H1 (cell line): Measurements from ENCODE around the gene ZCCHC12. TPM values are rescaled to one million over a fixed set of nuclear protein-coding genes. Genes with fewer than 3 reads are reported as not detected.

Experiments used
- RNF2 ChIP-seq: fragments of 200-900, 300-1000 bp; sonication (generic); IDR thresholded peaks from 2 replicates; pipeline ENCODE4 v1.7.1; 2016; ENCODE audit warnings: borderline replicate concordance, low read depth, mild to moderate bottlenecking, antibody characterized with exemption, low read length; ENCODE audit not compliant: poor library complexity, severe bottlenecking; ENCODE audit errors: missing control alignments
- RXRA ChIP-seq: IDR thresholded peaks from 2 replicates; pipeline ENCODE4 v1.6.1; 2011; ENCODE audit warnings: low read depth, mild to moderate bottlenecking, low read length, moderate library complexity; ENCODE audit not compliant: insufficient read depth
- polyA plus RNA-seq, 7 experiments: library from polyadenylated mRNA; depleted of rRNA in 3 of 7; stranded (reverse) in 5 of 7; unstranded in 2 of 7; fragments of >200 nt in 5 of 7; fragments of 200-250 nt in 2 of 7; gene quantifications; 1 replicate in 5 of 7; 2 replicates in 1 of 7; 4 replicates in 1 of 7; pipeline versions ENCODE4 v1.2.1 to v1.2.3, GENCODE V29; 2011 to 2013; ENCODE audit warnings: missing spikeins in 2 of 7, mixed read lengths in 2 of 7
- total RNA-seq: library from RNA; stranded (reverse); fragmentation: NEBNext Ultra II Directional; extraction: Animal tissue kit (Norgen Biotek cat#: 25700); gene quantifications from 2 replicates; pipeline ENCODE4 v1.2.1, GENCODE V29; 2021
- TF ChIP-seq, protein P1 (sequence below): IDR thresholded peaks from 2 replicates; pipeline ENCODE4 v1.6.1; 2012; ENCODE audit warnings: low read length, inconsistent platforms

The ZCCHC12 gene
- total and polyA plus RNA-seq, 2 of the 8 experiments (the other 6 are each of a cell fraction or from before 2014, with no cell fraction given), result 0.76 to 1.3 TPM

DNA sequence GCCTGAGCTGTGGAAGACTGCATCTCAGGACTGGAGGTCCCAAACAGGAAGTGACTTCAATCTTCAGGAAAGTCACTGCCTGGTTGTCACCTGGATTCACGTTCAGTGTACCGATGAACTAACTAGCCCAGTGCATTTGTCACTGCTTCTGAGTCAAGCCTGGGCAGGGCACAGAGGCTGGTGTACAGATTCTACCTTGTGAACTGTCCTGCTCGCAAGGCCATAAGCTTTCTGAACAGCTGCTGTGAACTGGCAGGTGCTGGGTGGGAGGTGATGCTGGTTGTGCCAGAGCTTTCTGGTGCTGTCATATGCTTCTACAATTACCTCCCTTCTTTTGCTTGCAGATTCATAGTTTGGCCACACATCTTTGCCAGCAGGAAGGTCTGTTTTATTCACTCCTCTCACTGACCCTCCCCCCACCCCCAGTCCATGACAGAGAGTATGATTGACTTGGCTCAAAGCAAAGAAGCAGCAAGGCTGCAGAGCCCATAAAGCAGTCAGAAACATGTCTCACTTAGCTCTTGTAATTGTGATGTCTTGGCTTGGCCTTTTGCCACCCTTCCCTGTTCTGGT, 40.5 kb downstream of the ZCCHC12 start (continued):
- TF ChIP-seq RNF2 (no peak), RXRA (no peak)
- TF ChIP-seq, protein P1, sequence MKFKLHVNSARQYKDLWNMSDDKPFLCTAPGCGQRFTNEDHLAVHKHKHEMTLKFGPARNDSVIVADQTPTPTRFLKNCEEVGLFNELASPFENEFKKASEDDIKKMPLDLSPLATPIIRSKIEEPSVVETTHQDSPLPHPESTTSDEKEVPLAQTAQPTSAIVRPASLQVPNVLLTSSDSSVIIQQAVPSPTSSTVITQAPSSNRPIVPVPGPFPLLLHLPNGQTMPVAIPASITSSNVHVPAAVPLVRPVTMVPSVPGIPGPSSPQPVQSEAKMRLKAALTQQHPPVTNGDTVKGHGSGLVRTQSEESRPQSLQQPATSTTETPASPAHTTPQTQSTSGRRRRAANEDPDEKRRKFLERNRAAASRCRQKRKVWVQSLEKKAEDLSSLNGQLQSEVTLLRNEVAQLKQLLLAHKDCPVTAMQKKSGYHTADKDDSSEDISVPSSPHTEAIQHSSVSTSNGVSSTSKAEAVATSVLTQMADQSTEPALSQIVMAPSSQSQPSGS, result no peak
